Stimulated activated CD4-positive, alpha-beta T cell treated with anti-CD3 and anti-CD28 coated beads, Interleukin-4, amount 100 ng/mL, for 24 hours (primary cell): Measurements from ENCODE around the gene CTNND2.
"Not testable (repeated sequence)": the region's sequence is repeated elsewhere in the genome, so short reads cannot be mapped to it uniquely, and the experiment has no call there.

Source experiments
- DNase-seq: peaks from one replicate; pipeline ENCODE4 v3.0.0-alpha.2; 2020

CTNND2 gene

DNA sequence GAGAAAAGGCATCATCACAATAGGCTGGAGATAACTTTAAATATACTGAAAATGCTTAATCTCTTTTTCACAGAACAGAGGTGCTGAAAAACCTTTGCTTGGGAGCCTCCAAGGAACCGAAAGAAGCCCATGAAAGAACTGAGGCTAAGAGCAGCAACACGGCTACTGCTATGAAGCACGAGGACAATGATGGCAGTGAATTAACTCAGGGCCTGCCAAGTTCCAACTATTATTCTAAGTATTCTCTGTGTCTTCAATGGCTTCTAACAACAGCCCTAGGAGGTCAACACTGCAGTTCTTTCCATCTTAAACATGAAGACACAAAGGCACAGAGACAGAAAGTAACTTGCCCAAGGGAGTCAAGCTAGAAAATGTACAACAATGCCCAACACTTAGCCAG lies 850.2 kb downstream of the CTNND2 start:
- no peak for DNase-seq

DNA sequence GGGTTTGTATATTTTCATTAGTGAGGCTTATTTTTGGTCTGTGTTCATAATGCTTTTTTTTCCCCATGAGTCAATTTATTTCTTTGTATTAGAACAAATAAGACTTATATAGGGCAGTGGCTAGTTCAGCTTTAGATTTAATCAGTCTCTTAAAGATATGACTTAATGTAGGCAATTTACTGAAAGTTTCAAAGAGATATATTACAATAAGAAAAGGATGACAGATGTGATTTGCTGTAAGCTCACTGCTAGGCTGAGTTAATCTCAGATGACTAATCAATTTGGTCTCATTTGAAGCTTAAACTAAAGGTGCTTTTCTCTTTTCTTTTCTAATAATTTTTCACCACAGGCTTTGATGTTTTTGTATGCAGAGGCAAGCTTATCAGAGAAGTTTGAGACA lies 851.4 kb downstream of the CTNND2 start:
- DNase-seq, result no peak

DNA sequence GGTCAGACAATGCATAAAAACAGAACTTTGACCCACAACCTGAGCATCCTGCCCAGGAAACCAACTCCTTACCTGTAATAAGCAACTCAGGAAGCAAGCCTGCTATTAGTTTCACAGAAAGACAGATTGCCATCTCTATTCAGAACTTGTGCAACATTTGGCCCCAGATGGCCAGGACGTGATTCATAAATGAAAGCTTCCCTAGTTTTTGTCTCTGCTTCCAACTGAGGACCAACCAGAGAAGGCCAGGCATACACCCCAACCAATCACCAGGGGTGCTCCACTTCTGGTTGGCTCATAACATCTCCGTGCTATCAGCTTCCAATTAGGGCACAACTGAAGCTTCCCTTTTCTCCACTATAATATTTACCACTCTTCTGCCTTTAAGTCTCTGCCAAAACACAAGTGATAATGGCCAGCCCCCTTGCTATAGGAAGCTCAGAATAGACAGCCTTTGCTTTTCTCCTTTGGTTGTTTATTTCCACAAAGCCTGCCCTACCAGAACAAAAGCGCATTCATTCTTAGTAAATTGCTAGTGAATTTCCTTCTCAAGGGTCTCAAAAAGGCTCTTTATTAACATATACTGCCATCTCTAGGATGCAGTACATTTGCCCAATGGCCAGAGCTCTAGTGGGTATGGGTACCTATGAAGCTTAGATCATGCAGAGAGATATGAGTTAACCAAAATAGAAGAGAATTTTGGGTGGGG lies 853.5 kb downstream of the CTNND2 start:
- DNase-seq, result no peak

DNA sequence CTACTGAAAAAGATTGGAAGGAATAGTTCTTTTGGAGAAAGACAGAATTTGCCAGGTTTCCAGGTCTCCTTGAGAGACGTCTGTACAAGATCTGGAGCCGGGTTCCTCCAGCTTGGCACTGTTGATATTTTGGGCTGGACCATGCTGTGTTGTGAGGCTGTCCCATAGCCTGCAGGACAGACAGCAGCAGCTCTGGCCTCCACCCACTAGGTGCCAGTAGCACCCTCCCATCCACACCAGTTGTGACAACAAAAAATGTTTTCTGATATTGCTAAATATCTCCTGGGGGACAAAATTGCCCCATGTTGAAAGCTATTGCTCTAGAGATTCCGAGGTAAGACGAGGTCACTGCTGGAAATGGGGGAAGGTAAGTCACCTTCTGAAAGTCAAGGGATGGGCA lies 855.5 kb downstream of the CTNND2 start:
- no peak for DNase-seq

DNA sequence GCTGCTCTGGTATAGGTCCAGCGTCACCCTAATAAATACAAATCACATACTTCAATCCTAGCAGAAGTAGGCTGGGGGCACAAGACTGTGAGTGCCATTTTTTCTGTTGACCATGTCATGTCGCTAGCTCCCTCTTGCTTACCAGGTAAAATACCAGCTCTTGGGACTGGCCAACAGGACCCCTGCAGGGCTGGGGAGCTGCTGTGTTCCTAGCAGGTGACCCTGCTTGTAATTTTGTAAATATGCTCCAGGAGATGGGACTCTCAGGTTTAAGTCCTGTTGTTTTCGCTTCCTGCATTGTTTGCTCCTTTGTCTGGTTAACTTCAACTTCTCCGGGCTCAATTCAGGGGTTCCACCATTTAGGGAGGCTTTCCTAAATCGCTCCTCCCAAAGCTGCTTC lies 856.6 kb downstream of the CTNND2 start:
- DNase-seq, result no peak

DNA sequence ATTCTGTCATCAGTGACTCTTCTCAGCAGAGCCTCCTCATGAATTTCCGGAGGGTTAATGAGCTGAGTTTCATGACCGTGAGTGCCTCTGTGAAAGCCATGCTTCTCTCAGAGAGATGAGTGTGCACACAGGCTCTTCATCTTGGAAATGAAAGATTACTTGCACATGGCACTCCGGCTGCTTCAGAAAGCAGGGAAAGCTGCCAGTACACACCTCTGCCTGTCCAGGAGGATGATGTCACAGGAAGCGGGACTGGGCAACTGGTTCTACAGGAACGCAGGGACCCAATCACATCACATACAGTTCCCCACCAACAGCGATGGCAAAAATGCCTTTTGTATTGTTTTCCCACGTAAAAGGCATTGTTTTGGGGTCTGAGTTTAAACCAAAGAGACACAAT lies 857.2 kb downstream of the CTNND2 start:
- DNase-seq, result no peak

DNA sequence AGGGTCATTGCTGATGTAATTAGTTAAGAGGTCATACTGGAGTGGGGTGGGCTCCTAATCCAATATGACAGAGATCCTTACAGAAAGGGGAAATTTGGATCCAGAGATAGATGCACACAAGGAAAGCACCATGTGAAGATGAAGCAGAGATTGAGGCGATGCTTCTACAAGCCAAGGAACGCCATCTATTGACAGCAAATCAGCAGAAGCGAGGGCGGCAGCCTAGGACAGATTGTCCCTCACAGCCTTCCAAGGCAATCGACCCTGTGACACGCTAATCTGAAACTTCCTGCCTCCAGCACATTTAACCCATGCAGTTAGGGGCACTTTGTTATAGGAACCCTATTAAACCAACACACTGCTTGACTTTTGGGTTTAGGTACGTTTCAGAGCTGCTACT lies 858.1 kb downstream of the CTNND2 start:
- DNase-seq, result no peak

DNA sequence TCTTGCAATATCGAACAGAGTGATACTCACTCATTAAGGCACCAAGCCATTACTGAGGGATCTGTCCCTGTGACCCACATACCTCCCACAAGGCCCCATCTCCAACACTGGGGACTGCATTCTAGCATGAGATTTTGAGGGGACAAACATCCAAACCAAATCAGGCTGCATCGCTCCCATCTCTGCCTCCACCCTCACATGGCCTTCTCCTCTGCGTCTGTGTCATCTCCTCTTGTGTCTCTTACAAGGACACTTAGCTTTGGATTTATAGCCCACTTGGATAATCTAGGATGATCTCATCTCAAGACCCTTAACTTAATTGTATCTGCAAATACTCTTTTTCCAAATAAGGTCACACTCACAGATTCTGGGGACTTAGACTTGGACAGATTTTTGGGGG lies 858.8 kb downstream of the CTNND2 start:
- no peak for DNase-seq

DNA sequence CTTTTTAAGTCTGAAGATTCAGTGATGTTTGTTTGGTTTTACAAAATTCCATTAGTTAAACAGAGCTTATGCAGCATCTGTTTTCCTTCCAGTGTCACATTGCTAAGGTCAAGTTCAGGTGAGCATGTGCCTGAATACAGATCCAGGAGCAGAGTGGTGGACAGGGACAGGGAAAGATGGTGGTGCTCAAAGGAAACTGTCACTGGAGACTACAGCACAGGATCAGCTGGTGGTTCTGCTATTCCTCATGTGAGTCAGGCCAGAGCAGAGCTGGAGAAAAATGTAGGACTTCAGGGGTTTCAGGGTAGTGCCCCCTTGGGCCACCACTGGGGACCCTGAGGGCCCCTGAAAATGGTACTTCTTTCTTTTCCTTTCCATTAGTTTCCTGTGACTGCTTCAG lies 859.7 kb downstream of the CTNND2 start:
- DNase-seq, result no peak

DNA sequence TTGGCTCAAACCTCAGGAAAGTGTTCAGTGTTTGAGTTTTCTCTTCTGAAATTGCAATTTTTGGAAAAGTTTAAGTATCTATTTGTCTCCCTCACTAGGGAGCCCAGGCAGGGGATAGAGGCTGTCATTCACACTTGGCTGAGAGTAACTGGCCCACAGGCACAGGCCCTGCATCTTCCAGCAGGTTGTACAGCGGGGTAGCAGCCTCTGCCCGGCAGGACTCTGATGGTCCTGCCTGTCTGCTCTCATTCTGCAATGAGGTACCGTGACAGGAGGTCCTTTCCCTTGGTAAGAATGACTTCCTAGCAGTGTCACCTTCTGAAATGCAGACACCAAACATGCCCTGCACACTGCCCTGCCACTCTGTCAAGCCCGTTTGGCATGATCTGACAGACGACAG lies 860.4 kb downstream of the CTNND2 start:
- DNase-seq, result no peak

DNA sequence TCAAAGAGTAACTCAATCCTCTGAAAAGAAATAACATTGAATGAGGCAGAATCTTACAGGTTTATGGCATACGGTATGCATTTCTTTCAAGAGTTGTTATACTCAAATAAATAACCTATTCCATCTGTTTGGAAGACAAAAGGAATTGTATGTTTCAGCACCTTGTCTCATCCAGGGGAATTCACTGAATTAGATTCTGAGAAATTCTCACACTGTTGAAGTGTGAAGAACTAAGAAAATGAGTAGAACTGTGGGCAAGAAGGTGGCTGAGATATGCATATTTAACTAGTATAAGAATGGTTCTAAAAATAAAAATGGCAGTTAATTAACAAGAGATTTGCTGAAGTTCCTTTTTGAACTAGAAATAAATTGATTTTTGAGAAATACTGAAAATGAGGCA lies 863.9 kb downstream of the CTNND2 start:
- no peak for DNase-seq

DNA sequence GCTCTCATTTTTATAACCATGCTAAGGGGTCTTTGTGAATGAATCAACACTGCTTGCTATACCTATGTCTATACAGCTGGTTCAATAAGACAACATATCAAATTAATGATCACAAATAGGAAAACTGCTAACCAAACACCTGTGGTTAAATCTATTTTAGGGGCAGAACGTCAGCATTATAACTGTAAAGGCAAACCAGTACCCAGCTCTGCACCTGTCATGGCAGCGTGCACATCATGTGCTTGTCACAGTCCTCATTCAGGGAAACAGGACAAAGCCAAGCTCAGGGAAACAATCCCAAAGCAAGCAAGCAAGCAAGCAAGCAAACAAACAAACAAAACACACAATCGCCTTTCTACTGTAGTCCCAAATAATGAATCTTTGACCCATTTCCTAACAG lies 865.5 kb downstream of the CTNND2 start:
- DNase-seq, result no peak

DNA sequence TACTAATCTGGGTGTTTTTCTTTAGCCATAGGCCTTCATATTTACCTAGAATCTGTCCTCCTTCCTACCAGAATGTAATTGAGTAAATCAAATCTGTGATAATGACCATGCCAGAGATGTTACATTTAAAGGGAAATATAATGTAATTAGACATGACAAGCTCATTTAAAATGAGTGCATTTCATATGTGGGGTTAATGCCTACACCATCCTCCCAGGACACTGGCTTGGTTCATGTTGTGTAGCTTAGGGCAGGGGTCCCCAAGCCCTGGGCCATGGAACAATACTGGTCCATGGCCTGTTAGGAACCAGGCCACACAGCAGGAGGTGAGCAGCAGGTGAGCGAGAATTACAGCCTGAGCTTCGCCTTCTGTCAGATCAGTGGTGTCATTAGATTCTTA lies 866.3 kb downstream of the CTNND2 start:
- DNase-seq, result no peak

DNA sequence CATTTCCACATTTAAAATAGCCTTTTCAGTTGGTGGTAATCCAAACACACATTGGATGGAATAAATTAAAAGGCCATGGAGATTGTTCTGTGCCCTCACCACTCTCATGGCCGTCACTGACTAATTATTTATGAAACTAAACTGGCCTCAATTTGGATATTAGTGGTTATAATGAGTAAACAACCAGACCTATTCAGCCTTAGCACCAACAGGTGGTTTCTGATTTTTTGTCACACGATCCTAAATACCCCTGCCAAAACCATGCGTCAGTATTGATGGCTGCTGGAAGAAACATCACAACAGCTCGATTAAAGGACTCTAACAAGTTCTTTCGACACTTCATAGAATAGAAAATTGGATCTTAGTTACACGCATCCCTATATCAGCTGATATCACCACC lies 867.2 kb downstream of the CTNND2 start:
- no peak for DNase-seq

DNA sequence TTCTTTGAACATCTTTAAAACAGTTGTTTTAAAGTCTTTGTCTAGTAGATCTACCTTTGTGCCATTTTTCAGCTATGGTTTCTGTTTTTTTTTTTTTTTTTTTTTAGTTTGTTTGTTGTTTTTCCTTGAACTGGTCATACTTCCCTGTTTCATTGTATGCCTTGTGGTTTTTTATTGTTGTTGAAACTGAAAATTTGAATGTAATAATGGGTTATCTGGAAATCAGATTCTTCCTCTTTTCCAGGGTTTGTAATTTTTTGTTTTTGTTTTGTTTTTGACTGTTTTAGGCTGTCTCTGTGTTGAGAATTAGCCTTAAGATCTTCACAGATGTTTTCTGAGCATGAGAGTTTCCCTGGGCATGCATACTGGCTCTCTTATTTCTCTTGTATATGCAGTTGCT lies 873.6 kb downstream of the CTNND2 start:
- no peak for DNase-seq

DNA sequence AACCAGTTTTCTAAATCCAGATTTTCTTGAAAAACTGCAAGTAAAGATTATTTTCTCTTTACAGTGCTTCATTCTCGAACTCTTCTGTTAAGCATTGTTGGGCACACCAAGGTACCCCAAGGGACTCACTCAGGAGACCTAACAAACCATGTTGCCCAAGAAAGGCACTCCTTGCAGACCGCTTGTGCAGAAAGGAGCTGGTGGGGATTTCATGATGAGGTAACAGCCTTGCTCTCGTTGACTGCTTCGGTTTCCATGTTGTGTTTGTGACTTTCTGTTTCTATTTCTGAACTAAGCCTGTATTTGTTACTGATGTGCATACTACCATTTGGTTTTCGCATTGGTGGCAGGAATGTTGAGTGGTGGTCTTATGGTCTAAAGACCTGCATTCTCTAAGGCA lies 876.6 kb downstream of the CTNND2 start:
- no peak for DNase-seq

DNA sequence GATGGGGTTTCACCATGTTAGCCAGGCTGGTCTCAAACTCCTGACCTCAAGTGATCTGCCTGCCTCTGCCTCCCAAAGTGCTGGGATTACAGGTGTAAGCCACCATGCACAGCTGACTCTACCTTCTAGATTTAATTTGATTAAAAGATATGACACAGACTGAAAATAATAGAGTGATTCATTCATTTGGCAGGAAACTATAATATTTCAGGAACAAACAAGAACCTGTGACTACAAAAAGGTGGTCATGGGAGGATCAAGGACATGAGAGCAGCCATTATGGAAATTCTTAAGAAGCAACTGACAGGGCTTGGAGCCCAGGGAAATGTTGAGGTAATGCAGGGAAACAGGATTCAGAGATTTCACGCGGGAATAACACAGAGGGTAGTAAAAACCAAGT lies 877.7 kb downstream of the CTNND2 start:
- DNase-seq, result no peak

DNA sequence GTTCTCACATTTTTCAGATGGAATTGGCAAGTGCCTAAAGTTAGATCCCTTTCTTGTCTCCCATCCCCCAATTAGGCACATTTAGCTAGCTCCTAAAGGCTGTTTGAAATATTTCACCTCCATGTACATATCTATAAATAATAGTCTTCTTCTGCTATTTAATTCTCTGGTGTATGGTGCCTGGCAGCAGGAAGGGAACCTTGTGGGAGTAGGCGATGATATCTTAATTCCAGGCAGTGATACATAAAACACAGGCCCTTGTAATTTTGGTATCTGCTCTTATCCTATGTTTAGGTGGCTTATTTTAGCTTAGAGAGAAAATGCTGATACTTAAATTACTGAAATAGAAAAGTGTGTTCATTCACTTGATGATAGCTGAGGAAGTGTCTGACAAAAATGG lies 880.3 kb downstream of the CTNND2 start:
- no peak for DNase-seq

DNA sequence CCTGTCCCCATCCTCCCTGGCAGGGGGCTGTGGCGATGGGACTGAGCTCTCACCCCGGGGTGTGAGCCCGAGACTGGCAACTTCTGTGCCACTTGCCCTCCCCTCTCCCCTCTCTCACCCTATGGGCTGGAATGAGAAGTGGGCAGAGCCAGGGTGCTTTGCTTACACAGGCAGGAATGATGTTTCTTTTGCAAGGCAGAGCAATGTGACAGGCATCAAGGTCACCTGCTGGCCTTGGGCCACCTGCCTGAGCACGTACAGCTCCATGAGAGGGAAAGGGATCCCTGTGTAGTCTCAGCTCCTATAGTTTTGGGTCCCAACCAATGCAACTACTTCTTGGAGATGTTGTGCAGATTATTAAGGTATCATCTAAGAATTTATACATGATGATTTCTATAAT lies 890.5 kb downstream of the CTNND2 start:
- no peak for DNase-seq

DNA sequence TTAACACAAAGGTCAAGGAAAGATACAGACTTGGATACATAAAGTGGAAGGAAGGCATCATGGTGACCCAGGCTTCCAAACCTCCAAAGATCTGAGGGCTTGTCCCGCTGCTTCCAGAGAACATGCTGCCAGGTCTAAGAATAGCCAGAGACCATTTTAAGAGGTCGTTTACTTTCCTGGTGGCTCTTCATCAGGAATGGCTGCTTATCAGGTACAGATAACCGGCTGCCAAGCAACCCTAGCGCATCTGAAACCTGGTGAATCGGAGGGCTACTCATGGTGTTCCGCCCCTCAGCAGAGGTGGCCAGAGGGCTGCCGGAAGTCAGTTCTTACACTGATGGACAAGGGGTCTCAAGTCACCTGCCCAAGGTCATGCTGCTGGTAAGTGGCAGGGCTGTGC lies 892.0 kb downstream of the CTNND2 start:
- no peak for DNase-seq

DNA sequence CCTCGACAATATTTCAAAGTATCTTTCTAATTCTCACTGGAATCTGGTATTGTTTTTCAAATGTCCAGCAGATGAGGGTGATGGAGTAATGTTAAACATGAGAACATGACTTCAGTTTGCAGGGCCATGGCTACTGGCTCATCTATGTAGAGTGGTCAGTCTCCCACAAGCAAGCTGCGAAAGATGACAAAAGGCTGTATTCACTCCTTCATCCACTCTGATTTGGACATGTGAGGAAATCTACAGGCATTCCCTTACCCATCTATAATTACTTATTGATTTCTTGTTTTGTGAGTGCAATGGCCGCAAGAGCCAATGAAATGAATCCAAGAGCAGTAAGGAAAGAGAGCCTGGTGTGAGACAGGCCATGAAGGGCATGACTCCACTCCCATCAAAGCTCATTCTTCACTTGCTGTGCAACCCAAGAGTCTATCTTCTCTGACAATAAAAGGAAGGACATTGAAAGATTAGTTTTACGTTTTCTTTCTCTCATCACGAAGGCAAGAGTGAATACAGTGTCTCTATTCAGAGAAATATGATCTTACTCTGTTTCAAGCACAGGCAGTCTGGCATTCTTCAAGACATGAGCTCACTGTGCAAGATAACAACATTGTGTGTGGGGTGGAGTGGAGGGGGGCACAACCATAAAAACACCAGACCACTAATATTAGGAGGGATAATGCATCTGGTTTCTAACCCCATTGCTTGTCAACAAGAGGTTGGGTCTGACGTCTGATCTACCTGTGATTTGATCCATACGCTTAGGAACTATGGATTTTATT lies 893.6 kb downstream of the CTNND2 start:
- DNase-seq, result no peak

DNA sequence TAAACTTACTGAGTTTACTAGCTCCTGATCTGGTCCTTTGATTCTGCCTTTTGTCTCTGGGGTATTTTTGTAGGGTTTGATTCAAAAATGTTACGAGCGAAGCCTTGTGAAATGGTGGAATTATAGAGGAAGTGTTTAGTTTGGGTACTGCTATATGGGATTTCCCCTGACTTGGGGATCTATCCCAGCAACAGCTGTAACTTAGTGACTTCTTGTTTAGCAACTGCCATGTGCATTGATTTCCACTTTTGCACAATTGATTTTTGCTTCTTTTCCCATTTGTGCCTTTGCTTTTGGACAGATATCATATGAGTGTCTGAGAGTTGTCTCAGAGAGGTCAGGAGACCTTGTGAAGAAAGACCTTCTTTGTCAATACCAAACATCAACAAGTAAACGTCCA lies 894.7 kb downstream of the CTNND2 start:
- DNase-seq, result no peak

DNA sequence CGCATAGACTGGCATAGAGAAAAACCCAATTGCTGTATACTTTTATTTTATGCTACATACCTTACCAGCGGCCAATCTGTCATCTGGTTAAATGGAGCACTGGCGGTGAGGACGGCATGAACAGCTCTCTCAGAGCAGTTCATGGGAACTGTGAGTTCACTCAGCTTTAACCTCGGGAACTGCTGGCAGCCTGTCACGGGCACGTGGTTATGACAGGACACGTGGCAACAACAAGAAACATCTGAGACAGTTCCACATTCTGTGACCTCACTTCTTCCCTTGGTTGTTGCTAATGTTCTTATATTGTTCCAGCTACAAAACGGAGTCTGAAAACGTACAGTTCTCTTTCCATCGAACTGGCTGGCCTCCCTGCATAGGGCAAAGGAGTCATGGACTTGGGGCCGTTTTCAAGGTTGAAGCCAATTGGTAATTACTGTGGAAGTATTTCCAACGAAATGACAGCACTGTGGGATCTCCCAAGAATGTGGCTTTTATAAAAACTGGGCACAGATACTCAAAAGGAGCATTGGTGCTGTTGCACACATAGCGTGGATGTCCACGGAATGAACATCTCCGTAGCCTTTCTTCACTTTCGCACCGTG lies 896.9 kb downstream of the CTNND2 start:
- no peak for DNase-seq

DNA sequence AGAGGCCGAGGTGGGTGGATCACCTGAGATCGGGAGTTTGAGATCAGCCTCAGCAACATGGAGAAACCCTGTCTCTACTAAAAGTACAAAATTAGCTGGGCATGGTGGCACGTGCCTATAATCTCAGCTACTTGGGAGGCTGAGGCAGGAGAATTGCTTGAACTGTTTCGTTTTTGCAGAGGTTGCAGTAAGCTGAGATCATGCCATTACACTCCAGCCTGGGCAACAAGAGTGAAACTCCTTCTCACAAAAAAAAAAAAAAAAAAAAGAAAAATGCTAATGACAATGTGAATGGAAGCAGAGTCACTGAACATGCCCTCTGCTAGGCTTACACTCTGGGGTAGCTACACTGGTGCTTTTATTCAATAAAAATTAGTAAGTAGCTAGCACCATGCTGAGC lies 899.7 kb downstream of the CTNND2 start:
- DNase-seq, result not testable (repeated sequence)
